T-helper 2 cell (primary cell): Measurements from ENCODE around the gene PHLDA2.

Experiments
- DNase-seq, 5 experiments: peaks; one replicate each; pipeline versions ENCODE4 v3.0.0 to v3.0.0-alpha.2; 2012 to 2022

PHLDA2 gene

DNA sequence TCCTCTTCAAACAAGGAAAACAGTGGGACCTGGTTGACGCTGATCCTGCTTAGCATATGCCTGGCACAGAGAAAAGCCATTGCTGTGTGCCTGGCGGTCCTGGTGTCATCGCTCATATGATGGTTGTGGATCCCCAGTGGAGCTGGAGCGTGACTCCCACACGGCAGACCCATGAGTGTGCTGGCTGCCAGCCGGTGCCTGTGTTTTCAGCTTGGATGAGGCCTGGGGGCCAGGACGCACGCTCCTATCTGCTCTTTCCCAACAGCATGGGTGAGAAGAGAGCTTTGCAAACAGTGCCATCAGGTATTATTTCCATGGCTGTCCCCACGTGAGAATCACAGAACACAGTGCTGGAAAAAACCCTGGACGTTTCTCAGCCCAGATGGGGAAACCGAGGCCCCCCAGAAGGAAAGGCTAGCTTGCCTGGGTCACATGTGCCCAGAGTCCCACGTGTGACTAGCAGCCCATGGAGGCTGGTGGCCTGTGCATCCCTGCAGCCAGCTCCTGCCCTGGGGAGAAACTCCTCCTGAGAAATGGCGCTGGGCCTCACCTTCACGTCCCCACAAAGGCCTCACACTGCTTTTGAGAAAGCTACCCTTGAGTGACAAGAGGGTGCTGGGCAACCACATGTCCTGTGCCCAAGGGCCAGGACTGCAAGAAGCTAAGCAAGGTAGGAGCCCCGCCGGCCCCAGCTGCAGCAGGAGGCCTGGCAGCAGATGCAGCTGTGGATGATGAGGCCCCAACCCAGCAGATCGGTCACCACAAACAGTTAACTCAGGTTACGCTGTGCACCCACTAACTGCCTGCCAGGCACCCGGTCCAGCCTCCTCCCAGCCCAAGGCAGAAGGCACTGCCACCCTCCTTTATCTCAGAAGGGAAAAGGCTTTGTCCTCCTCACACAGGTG is 47.9 kb downstream of the PHLDA2 start:
- DNase-seq, result no peak

DNA sequence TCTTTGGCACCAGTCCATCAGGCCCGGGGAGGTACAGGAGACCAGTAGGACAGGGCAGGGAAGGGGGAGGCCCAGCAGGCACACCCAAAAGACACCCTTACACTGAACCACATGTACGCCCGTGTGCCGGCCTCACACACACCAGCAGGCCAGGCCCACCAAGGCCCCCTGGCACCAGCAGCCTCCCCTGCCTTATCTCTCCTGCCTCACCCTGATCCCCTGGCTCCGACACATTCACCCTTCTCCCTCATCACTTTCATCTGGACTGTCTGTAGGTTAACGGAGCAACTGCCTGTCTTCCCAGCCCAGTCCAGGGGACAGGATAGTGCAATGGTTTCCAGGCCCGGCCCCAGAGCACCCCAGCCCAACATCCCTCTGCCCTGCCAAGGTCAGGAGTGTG is 48.6 kb downstream of the PHLDA2 start:
- no peak for DNase-seq

GRCh38 chr11:2878782-2879181 is 50.4 kb downstream of the PHLDA2 start:
- DNase-seq, result no peak
